ENCODE results near the gene MYRFL.

MYRFL gene

GRCh38 chr12:69921831-69922230, 96.8 kb downstream of the MYRFL start:
- TF ChIP-seq CSDC2 (CRISPR knock-in tag; IDR thresholded peaks at IDR 0.05) (no peak), ZNF8 (CRISPR knock-in tag; IDR thresholded peaks at IDR 0.05) (no peak), POU6F1 (CRISPR knock-in tag; IDR thresholded peaks at IDR 0.05; ENCODE audit: borderline replicate concordance, low read depth) (no peak), ZNF70 (CRISPR knock-in tag; IDR thresholded peaks at IDR 0.05) (no peak), ZFP3 (CRISPR knock-in tag; IDR thresholded peaks at IDR 0.05) (no peak), RARB (CRISPR knock-in tag; IDR thresholded peaks at IDR 0.05) (no peak), ISL1 (CRISPR knock-in tag; IDR thresholded peaks at IDR 0.05) (no peak), TCF4 (CRISPR knock-in tag; IDR thresholded peaks at IDR 0.05; ENCODE audit: borderline replicate concordance) (no peak)
- ATAC-seq: no peak

- TF ChIP-seq ISL1 (CRISPR knock-in tag; IDR thresholded peaks at IDR 0.05) (no peak), ZFP3 (CRISPR knock-in tag; IDR thresholded peaks at IDR 0.05) (no peak), TCF4 (CRISPR knock-in tag; IDR thresholded peaks at IDR 0.05; ENCODE audit: borderline replicate concordance) (no peak), ZNF565 (CRISPR knock-in tag; conservative IDR thresholded peaks at IDR 0.05; ENCODE audit: low read depth) (no peak), PATZ1 (CRISPR knock-in tag; IDR thresholded peaks at IDR 0.05; ENCODE audit: borderline replicate concordance) (no peak), ZNF70 (CRISPR knock-in tag; IDR thresholded peaks at IDR 0.05) (no peak), OSR1 (CRISPR knock-in tag; IDR thresholded peaks at IDR 0.05) (no peak), TOX (CRISPR knock-in tag; IDR thresholded peaks at IDR 0.05; ENCODE audit: borderline replicate concordance) (no peak), ESRRG (CRISPR knock-in tag; IDR thresholded peaks at IDR 0.05) (no peak), ZC3H10 (CRISPR knock-in tag; IDR thresholded peaks at IDR 0.05) (no peak), TSHZ2 (CRISPR knock-in tag; IDR thresholded peaks at IDR 0.05) (no peak), ZNF8 (CRISPR knock-in tag; IDR thresholded peaks at IDR 0.05) (no peak), CSRNP3 (CRISPR knock-in tag; IDR thresholded peaks at IDR 0.05) (no peak), POU6F1 (CRISPR knock-in tag; IDR thresholded peaks at IDR 0.05; ENCODE audit: borderline replicate concordance, low read depth) (no peak), CSDC2 (CRISPR knock-in tag; IDR thresholded peaks at IDR 0.05) (no peak), PPARA (CRISPR knock-in tag; IDR thresholded peaks at IDR 0.05; ENCODE audit: borderline replicate concordance) (no peak), RARB (CRISPR knock-in tag; IDR thresholded peaks at IDR 0.05) (no peak), CREB5 (CRISPR knock-in tag; IDR thresholded peaks at IDR 0.05; ENCODE audit: low read depth) (no peak), ZFP30 (CRISPR knock-in tag; IDR thresholded peaks at IDR 0.05) (no peak)
- no peak for ATAC-seq
These were observed 98.0 kb downstream of the MYRFL start for GRCh38 chr12:69922999-69923398.

- TF ChIP-seq ZFP30 (CRISPR knock-in tag; IDR thresholded peaks at IDR 0.05) (no peak), TCF4 (CRISPR knock-in tag; IDR thresholded peaks at IDR 0.05; ENCODE audit: borderline replicate concordance) (no peak), POU6F1 (CRISPR knock-in tag; IDR thresholded peaks at IDR 0.05; ENCODE audit: borderline replicate concordance, low read depth) (no peak), PATZ1 (CRISPR knock-in tag; IDR thresholded peaks at IDR 0.05; ENCODE audit: borderline replicate concordance) (no peak), OSR1 (CRISPR knock-in tag; IDR thresholded peaks at IDR 0.05) (no peak)
- no peak for ATAC-seq
These were observed 100.3 kb downstream of the MYRFL start for GRCh38 chr12:69925291-69925690.
